HEK293 (cell line): ENCODE measurements around the gene BBIP1.

Source experiments
- HOXA7 ChIP-seq: sonication (generic); formaldehyde crosslinking; IDR thresholded peaks from 2 replicates; pipeline ENCODE4 v1.8.1; 2022; ENCODE audit warnings: missing genetic modification reagents, borderline replicate concordance
- HOXD13 ChIP-seq: sonication (generic); formaldehyde crosslinking; IDR thresholded peaks from 2 replicates; pipeline ENCODE4 v1.8.0; 2022; ENCODE audit warnings: missing genetic modification reagents, borderline replicate concordance
- KLF16 ChIP-seq: fragments of 450-650 bp; formaldehyde crosslinking; IDR thresholded peaks from 2 replicates; pipeline ENCODE4 v1.5.1; 2017; ENCODE audit warnings: missing biosample characterization, missing genetic modification characterization
- OVOL3 ChIP-seq: fragments of 450-650 bp; formaldehyde crosslinking; IDR thresholded peaks from 2 replicates; pipeline ENCODE4 v1.5.1; 2016; ENCODE audit warnings: missing biosample characterization, missing genetic modification characterization
- YY1 ChIP-seq: fragments of 450-650 bp; formaldehyde crosslinking; IDR thresholded peaks from 2 replicates; pipeline ENCODE4 v1.5.1; 2018; ENCODE audit warnings: missing biosample characterization, missing genetic modification characterization
- ZBTB1 ChIP-seq: fragments of 450-650 bp; formaldehyde crosslinking; IDR thresholded peaks from 2 replicates; pipeline ENCODE4 v1.5.1; 2016; ENCODE audit warnings: missing biosample characterization, missing genetic modification characterization
- ZIC2 ChIP-seq: fragments of 450-650 bp; formaldehyde crosslinking; IDR thresholded peaks from 2 replicates; pipeline ENCODE4 v1.5.1; 2016; ENCODE audit warnings: missing biosample characterization, missing genetic modification characterization
- ZNF114 ChIP-seq: fragments of 450-650 bp; formaldehyde crosslinking; IDR thresholded peaks from 2 replicates; pipeline ENCODE4 v1.5.0; 2017; ENCODE audit warnings: missing biosample characterization, missing genetic modification characterization
- ZNF155 ChIP-seq: fragments of 450-650 bp; formaldehyde crosslinking; IDR thresholded peaks from 2 replicates; pipeline ENCODE4 v1.5.1; 2016; ENCODE audit warnings: missing biosample characterization, missing genetic modification characterization
- ZNF169 ChIP-seq: fragments of 450-650 bp; formaldehyde crosslinking; IDR thresholded peaks from 2 replicates; pipeline ENCODE4 v1.5.1; 2016; ENCODE audit warnings: missing biosample characterization, missing genetic modification characterization
- ZNF266 ChIP-seq: fragments of 450-650 bp; formaldehyde crosslinking; IDR thresholded peaks from 2 replicates; pipeline ENCODE4 v1.5.1; 2016; ENCODE audit warnings: missing biosample characterization, missing genetic modification characterization, low read depth
- ZNF292 ChIP-seq: fragments of 450-650 bp; formaldehyde crosslinking; IDR thresholded peaks from 2 replicates; pipeline ENCODE4 v1.5.1; 2016; ENCODE audit warnings: low read depth, missing biosample characterization, missing genetic modification characterization, borderline replicate concordance
- ZNF416 ChIP-seq: fragments of 450-650 bp; formaldehyde crosslinking; IDR thresholded peaks from 2 replicates; pipeline ENCODE4 v1.5.1; 2016; ENCODE audit warnings: missing biosample characterization, missing genetic modification characterization
- ZNF423 ChIP-seq: fragments of 450-650 bp; formaldehyde crosslinking; IDR thresholded peaks from 2 replicates; pipeline ENCODE4 v1.5.1; 2016; ENCODE audit warnings: missing biosample characterization, missing genetic modification characterization
- ZNF473 ChIP-seq: fragments of 450-650 bp; formaldehyde crosslinking; IDR thresholded peaks from 2 replicates; pipeline ENCODE4 v1.5.1; 2017; ENCODE audit warnings: missing biosample characterization, missing genetic modification characterization
- ZNF48 ChIP-seq: fragments of 450-650 bp; formaldehyde crosslinking; IDR thresholded peaks from 2 replicates; pipeline ENCODE4 v1.5.1; 2016; ENCODE audit warnings: missing biosample characterization, missing genetic modification characterization
- ZNF510 ChIP-seq: fragments of 450-650 bp; formaldehyde crosslinking; IDR thresholded peaks from 2 replicates; pipeline ENCODE4 v1.5.1; 2018; ENCODE audit warnings: mild to moderate bottlenecking, missing genetic modification characterization, missing biosample characterization; ENCODE audit not compliant: insufficient replicate concordance
- ZNF521 ChIP-seq: fragments of 450-650 bp; formaldehyde crosslinking; IDR thresholded peaks from 2 replicates; pipeline ENCODE4 v1.5.1; 2017; ENCODE audit warnings: missing biosample characterization, mild to moderate bottlenecking, missing genetic modification characterization
- ZNF549 ChIP-seq: fragments of 450-650 bp; IDR thresholded peaks from 2 replicates; pipeline ENCODE4 v1.5.1; 2018; ENCODE audit warnings: missing biosample characterization, missing genetic modification characterization, mild to moderate bottlenecking, inconsistent platforms, moderate library complexity
- ZNF558 ChIP-seq: fragments of 450-650 bp; formaldehyde crosslinking; IDR thresholded peaks from 2 replicates; pipeline ENCODE4 v1.5.1; 2016; ENCODE audit warnings: missing biosample characterization, missing genetic modification characterization
- ZNF624 ChIP-seq: fragments of 450-650 bp; formaldehyde crosslinking; IDR thresholded peaks from 2 replicates; pipeline ENCODE4 v1.5.1; 2017; ENCODE audit warnings: missing biosample characterization, missing genetic modification characterization
- ZNF629 ChIP-seq: fragments of 450-650 bp; formaldehyde crosslinking; IDR thresholded peaks from 2 replicates; pipeline ENCODE4 v1.5.1; 2017; ENCODE audit warnings: missing biosample characterization, missing genetic modification characterization
- ZNF701 ChIP-seq: fragments of 450-650 bp; formaldehyde crosslinking; IDR thresholded peaks from 2 replicates; pipeline ENCODE4 v1.5.1; 2016; ENCODE audit warnings: missing biosample characterization, missing genetic modification characterization
- ZNF747 ChIP-seq: fragments of 450-650 bp; formaldehyde crosslinking; IDR thresholded peaks from 2 replicates; pipeline ENCODE4 v1.5.1; 2016; ENCODE audit warnings: missing biosample characterization, missing genetic modification characterization
- ZNF785 ChIP-seq: fragments of 450-650 bp; formaldehyde crosslinking; IDR thresholded peaks from 2 replicates; pipeline ENCODE4 v1.5.1; 2016; ENCODE audit warnings: missing biosample characterization, missing genetic modification characterization
- ZNF830 ChIP-seq: fragments of 450-650 bp; IDR thresholded peaks from 2 replicates; pipeline ENCODE4 v1.5.0; 2018; ENCODE audit warnings: missing biosample characterization, missing genetic modification characterization, low read depth, mild to moderate bottlenecking, moderate library complexity
- ZSCAN30 ChIP-seq: fragments of 450-650 bp; IDR thresholded peaks from 2 replicates; pipeline ENCODE4 v1.5.1; 2018; ENCODE audit warnings: missing biosample characterization, mild to moderate bottlenecking, missing genetic modification characterization, moderate library complexity
- TF ChIP-seq, protein P1 (sequence below): fragments of 450-650 bp; formaldehyde crosslinking; IDR thresholded peaks from 2 replicates; pipeline ENCODE4 v1.5.1; 2017; ENCODE audit warnings: missing biosample characterization, missing genetic modification characterization
- TF ChIP-seq, protein P2 (sequence below): fragments of 450-650 bp; IDR thresholded peaks from 2 replicates; pipeline ENCODE4 v1.5.1; 2018; ENCODE audit warnings: missing biosample characterization, mild to moderate bottlenecking, missing genetic modification characterization
- TF ChIP-seq, protein P3 (sequence below): fragments of 450-650 bp; formaldehyde crosslinking; IDR thresholded peaks from 2 replicates; pipeline ENCODE4 v1.5.1; 2016; ENCODE audit warnings: missing biosample characterization, missing genetic modification characterization
- TF ChIP-seq, protein P4 (sequence below): fragments of 450-650 bp; formaldehyde crosslinking; IDR thresholded peaks from 2 replicates; pipeline ENCODE4 v1.5.1; 2016; ENCODE audit warnings: missing biosample characterization, missing genetic modification characterization
- TF ChIP-seq, protein P5 (sequence below): fragments of 450-650 bp; formaldehyde crosslinking; IDR thresholded peaks from 2 replicates; pipeline ENCODE4 v1.5.1; 2016; ENCODE audit warnings: missing biosample characterization, missing genetic modification characterization

The BBIP1 gene

DNA sequence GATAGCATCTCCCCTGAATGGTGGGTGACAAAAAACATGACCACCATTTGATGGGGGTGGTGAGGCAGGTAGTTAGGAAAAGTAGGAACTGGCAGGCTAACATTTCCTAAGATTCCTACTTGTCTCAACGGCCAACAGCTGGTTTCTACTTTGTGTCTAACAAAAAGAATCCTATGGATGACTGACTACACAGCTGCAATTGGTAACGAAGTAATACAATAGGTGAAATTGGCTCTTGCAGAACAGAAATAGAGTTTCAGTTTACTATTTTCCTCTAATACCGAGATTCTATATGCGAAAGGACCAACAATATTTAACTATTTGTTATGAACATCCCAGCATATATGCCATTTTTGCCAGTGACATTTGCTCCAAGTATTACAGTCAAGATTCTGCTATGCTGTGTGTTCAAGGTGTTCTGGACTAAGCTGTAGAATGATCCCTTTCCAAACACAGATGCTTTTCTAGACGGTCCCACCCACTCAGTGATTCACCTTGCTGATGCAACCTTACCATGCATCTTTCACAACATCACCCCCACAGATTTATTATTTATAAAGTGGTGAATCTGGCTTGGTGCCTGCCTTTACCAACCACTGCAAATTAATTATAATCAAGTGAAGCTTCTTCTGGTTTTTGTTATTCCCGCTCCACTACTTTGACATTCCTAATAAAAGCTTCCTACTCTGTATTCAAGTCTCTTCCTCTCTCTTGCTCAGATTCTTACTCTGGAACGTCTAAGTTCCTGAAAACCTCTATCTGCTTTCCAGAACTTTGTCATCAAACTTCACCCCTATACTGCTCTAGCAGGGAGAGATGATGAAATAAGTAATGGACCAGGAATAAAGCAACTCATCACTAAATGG is 16.8 kb downstream of the BBIP1 start (continued):
- TF ChIP-seq, protein P1, sequence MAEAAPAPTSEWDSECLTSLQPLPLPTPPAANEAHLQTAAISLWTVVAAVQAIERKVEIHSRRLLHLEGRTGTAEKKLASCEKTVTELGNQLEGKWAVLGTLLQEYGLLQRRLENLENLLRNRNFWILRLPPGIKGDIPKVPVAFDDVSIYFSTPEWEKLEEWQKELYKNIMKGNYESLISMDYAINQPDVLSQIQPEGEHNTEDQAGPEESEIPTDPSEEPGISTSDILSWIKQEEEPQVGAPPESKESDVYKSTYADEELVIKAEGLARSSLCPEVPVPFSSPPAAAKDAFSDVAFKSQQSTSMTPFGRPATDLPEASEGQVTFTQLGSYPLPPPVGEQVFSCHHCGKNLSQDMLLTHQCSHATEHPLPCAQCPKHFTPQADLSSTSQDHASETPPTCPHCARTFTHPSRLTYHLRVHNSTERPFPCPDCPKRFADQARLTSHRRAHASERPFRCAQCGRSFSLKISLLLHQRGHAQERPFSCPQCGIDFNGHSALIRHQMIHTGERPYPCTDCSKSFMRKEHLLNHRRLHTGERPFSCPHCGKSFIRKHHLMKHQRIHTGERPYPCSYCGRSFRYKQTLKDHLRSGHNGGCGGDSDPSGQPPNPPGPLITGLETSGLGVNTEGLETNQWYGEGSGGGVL (tag by site-specific recombination) = peak; percentile 22
- TF ChIP-seq ZNF155 (tag by site-specific recombination) (no peak), ZNF169 (no peak), ZNF473 (tag by site-specific recombination) (no peak), ZNF292 (tag by site-specific recombination) (no peak), YY1 (tag by site-specific recombination) (no peak), ZSCAN30 (tag by site-specific recombination) (no peak), ZNF624 (tag by site-specific recombination) (no peak), ZIC2 (tag by site-specific recombination) (no peak), ZNF510 (tag by site-specific recombination) (no peak), ZNF521 (tag by site-specific recombination) (no peak), OVOL3 (tag by site-specific recombination) (no peak), ZNF701 (no peak), ZNF416 (no peak), KLF16 (tag by site-specific recombination) (peak; percentile 74; the same call in 1 of the 2 replicates), ZNF558 (tag by site-specific recombination) (no peak), ZBTB1 (no peak), ZNF423 (tag by site-specific recombination) (no peak), HOXD13 (CRISPR knock-in tag) (no peak), ZNF266 (tag by site-specific recombination) (no peak), ZNF830 (tag by site-specific recombination) (no peak), ZNF549 (tag by site-specific recombination) (no peak), ZNF629 (tag by site-specific recombination) (no peak), ZNF114 (tag by site-specific recombination) (no peak), HOXA7 (CRISPR knock-in tag) (no peak), ZNF785 (tag by site-specific recombination) (no peak), ZNF747 (tag by site-specific recombination) (no peak), ZNF48 (no peak)
- TF ChIP-seq, protein P2, sequence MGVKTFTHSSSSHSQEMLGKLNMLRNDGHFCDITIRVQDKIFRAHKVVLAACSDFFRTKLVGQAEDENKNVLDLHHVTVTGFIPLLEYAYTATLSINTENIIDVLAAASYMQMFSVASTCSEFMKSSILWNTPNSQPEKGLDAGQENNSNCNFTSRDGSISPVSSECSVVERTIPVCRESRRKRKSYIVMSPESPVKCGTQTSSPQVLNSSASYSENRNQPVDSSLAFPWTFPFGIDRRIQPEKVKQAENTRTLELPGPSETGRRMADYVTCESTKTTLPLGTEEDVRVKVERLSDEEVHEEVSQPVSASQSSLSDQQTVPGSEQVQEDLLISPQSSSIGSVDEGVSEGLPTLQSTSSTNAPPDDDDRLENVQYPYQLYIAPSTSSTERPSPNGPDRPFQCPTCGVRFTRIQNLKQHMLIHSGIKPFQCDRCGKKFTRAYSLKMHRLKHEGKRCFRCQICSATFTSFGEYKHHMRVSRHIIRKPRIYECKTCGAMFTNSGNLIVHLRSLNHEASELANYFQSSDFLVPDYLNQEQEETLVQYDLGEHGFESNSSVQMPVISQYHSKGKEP (tag by site-specific recombination) = 0 out of 2 replicates have a peak, but pooled peaks have one; percentile 7
- TF ChIP-seq, protein P3, sequence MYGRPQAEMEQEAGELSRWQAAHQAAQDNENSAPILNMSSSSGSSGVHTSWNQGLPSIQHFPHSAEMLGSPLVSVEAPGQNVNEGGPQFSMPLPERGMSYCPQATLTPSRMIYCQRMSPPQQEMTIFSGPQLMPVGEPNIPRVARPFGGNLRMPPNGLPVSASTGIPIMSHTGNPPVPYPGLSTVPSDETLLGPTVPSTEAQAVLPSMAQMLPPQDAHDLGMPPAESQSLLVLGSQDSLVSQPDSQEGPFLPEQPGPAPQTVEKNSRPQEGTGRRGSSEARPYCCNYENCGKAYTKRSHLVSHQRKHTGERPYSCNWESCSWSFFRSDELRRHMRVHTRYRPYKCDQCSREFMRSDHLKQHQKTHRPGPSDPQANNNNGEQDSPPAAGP (tag by site-specific recombination) = no peak
- TF ChIP-seq, protein P4, sequence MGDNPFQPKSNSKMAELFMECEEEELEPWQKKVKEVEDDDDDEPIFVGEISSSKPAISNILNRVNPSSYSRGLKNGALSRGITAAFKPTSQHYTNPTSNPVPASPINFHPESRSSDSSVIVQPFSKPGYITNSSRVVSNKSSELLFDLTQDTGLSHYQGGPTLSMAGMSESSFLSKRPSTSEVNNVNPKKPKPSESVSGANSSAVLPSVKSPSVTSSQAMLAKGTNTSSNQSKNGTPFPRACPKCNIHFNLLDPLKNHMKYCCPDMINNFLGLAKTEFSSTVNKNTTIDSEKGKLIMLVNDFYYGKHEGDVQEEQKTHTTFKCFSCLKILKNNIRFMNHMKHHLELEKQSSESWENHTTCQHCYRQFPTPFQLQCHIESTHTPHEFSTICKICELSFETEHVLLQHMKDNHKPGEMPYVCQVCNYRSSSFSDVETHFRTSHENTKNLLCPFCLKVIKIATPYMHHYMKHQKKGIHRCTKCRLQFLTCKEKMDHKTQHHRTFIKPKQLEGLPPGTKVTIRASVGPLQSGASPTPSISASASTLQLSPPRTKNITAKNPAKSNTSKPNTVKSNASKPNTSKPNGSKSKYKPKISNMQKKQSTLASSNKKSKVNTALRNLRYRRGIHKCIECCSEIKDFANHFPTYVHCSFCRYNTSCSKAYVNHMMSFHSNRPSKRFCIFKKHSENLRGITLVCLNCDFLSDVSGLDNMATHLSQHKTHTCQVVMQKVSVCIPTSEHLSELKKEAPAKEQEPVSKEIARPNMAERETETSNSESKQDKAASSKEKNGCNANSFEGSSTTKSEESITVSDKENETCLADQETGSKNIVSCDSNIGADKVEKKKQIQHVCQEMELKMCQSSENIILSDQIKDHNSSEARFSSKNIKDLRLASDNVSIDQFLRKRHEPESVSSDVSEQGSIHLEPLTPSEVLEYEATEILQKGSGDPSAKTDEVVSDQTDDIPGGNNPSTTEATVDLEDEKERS (tag by site-specific recombination) = no peak
- TF ChIP-seq, protein P5, sequence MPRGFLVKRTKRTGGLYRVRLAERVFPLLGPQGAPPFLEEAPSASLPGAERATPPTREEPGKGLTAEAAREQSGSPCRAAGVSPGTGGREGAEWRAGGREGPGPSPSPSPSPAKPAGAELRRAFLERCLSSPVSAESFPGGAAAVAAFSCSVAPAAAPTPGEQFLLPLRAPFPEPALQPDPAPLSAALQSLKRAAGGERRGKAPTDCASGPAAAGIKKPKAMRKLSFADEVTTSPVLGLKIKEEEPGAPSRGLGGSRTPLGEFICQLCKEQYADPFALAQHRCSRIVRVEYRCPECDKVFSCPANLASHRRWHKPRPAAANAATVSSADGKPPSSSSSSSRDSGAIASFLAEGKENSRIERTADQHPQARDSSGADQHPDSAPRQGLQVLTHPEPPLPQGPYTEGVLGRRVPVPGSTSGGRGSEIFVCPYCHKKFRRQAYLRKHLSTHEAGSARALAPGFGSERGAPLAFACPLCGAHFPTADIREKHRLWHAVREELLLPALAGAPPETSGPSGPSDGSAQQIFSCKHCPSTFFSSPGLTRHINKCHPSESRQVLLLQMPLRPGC (tag by site-specific recombination) = no peak
